ENCODE results near the gene YAP1.

DNA sequence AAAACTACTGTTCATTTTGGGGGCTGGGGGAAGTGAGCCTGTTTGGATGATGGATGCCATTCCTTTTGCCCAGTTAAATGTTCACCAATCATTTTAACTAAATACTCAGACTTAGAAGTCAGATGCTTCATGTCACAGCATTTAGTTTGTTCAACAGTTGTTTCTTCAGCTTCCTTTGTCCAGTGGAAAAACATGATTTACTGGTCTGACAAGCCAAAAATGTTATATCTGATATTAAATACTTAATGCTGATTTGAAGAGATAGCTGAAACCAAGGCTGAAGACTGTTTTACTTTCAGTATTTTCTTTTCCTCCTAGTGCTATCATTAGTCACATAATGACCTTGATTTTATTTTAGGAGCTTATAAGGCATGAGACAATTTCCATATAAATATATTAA lies 119.9 kb downstream of the YAP1 start:
- TF ChIP-seq POLR2AphosphoS5 (IDR thresholded peaks at IDR 0.05; ENCODE audit: borderline replicate concordance, low read depth, low read length) (no peak), EZH2 (IDR thresholded peaks at IDR 0.05) (no peak)
